H1 (cell line): ENCODE data around the gene BAG2. TPM values are rescaled to one million over a fixed set of nuclear protein-coding genes. Genes with fewer than 3 reads are reported as not detected.

Experiments used
- CTCF ChIA-PET: fragments of 300-600 bp; sonication (Branson Sonifier 250); formaldehyde crosslinking; loops from one replicate; lab custom pipeline; 2021; ENCODE audit not compliant: partially characterized antibody; lab: Charles Lee
- POLR2A ChIA-PET: fragments of 300-600 bp; sonication (Branson Sonifier 250); formaldehyde crosslinking; loops from one replicate; lab custom pipeline; 2021; ENCODE audit warnings: inconsistent platforms; ENCODE audit not compliant: partially characterized antibody; lab: Charles Lee
- DNase-seq, 2 experiments: peaks; one replicate each; pipeline versions ENCODE4 v3.0.0 to v3.0.0-alpha.2; 2010 to 2022; ENCODE audit warnings: low spot score in 2 of 2, low read depth in 1 of 2, mixed read lengths in 1 of 2
- FAIRE-seq: peaks from 2 replicates; lab custom pipeline; 2011; peaks lifted over from hg19 to GRCh38; lab: Jason Lieb, UNC
- H2AFZ ChIP-seq: 2 replicates; pipeline ENCODE4 v1.8.1; 2012; ENCODE audit warnings: low read length, inconsistent platforms
- H2AK5ac ChIP-seq: 2 replicates; pipeline ENCODE4 v1.6.1; 2013; ENCODE audit warnings: low read depth, low read length
- H2BK120ac ChIP-seq: replicated peaks from 2 replicates; pipeline ENCODE3; 2013; ENCODE audit warnings: low read depth, low read length, inconsistent platforms
- H2BK12ac ChIP-seq: 2 replicates; pipeline ENCODE4 v1.6.1; 2013; ENCODE audit warnings: low read depth, low read length
- H2BK15ac ChIP-seq: 2 replicates; pipeline ENCODE4 v1.6.1; 2013; ENCODE audit warnings: low read length
- H2BK20ac ChIP-seq: 2 replicates; pipeline ENCODE4 v1.6.1; 2013; ENCODE audit warnings: low read length
- H2BK5ac ChIP-seq: 2 replicates; pipeline ENCODE4 v1.6.1; 2013; ENCODE audit warnings: low read depth, low read length
- H3K14ac ChIP-seq: 2 replicates; pipeline ENCODE4 v1.6.1; 2013; ENCODE audit warnings: inconsistent platforms; ENCODE audit not compliant: insufficient read length
- H3K18ac ChIP-seq: 2 replicates; pipeline ENCODE4 v1.6.1; 2013; ENCODE audit warnings: low read length; ENCODE audit errors: extremely low read depth
- H3K23ac ChIP-seq: 2 replicates; pipeline ENCODE4 v1.6.1; 2013; ENCODE audit warnings: inconsistent platforms; ENCODE audit not compliant: insufficient read length
- H3K23me2 ChIP-seq: 2 replicates; pipeline ENCODE4 v1.6.1; 2013; ENCODE audit warnings: low read depth, low read length
- H3K27ac ChIP-seq: 2 replicates; pipeline ENCODE4 v1.6.1; 2011; ENCODE audit warnings: low read depth, low read length, inconsistent platforms
- H3K27me3 ChIP-seq, 4 experiments: replicated peaks in 1 of 4; 1 replicate in 1 of 4; 2 replicates in 3 of 4; pipeline versions ENCODE4 v1.6.1 to v1.8.1; 2011 to 2013; ENCODE audit warnings: low read length in 3 of 4, mild to moderate bottlenecking in 3 of 4, inconsistent platforms in 2 of 4, mixed read lengths in 2 of 4, moderate library complexity in 1 of 4; ENCODE audit not compliant: control insufficient read depth in 3 of 4, insufficient read depth in 3 of 4; ENCODE audit errors: extremely low read depth in 1 of 4
- H3K36me3 ChIP-seq, 4 experiments: 2 replicates each; pipeline versions ENCODE4 v1.6.1 to v1.8.1; 2011 to 2013; ENCODE audit warnings: mild to moderate bottlenecking in 4 of 4, low read length in 3 of 4, moderate library complexity in 2 of 4, control low read depth in 1 of 4, inconsistent platforms in 1 of 4; ENCODE audit not compliant: insufficient read depth in 4 of 4, control insufficient read depth in 2 of 4
- H3K4ac ChIP-seq: replicated peaks from 2 replicates; pipeline ENCODE3; 2013; ENCODE audit warnings: low read length, low read depth, mixed read lengths, inconsistent platforms; ENCODE audit not compliant: insufficient read length
- H3K4me1 ChIP-seq, 4 experiments: replicated peaks in 1 of 4; 1 replicate in 1 of 4; 2 replicates in 3 of 4; pipeline versions ENCODE4 v1.6.1 to v1.8.1; 2011 to 2013; ENCODE audit warnings: low read length in 3 of 4, inconsistent platforms in 2 of 4, mixed read lengths in 1 of 4; ENCODE audit not compliant: insufficient read depth in 4 of 4, control insufficient read depth in 3 of 4
- H3K4me2 ChIP-seq, 2 experiments: 2 replicates each; pipeline versions ENCODE4 v1.6.1 to v1.8.1; 2011 to 2013; ENCODE audit warnings: low read depth in 2 of 2, low read length in 2 of 2, control low read depth in 1 of 2, inconsistent platforms in 1 of 2, mild to moderate bottlenecking in 1 of 2; ENCODE audit not compliant: insufficient read depth in 1 of 2
- H3K4me3 ChIP-seq, 4 experiments: fragments of 200-600, 300-600 bp in 1 of 4; sonication (generic), shearing (Covaris generic), sonication (Bioruptor Twin) in 1 of 4; 2 replicates each; pipeline versions ENCODE4 v1.5.1 to v1.8.1; 2011 to 2016; ENCODE audit warnings: low read length in 4 of 4, low read depth in 3 of 4, control low read depth in 2 of 4, inconsistent platforms in 2 of 4, mild to moderate bottlenecking in 2 of 4, mixed read lengths in 1 of 4, moderate library complexity in 1 of 4; ENCODE audit not compliant: insufficient read depth in 2 of 4; ENCODE audit errors: extremely low read depth in 1 of 4
- H3K56ac ChIP-seq: replicated peaks from 2 replicates; pipeline ENCODE3; 2013; ENCODE audit warnings: low read depth, mild to moderate bottlenecking, mixed read lengths, low read length, inconsistent platforms; ENCODE audit not compliant: insufficient read length
- H3K79me1 ChIP-seq: 2 replicates; pipeline ENCODE4 v1.6.1; 2013; ENCODE audit warnings: low read depth, low read length, control low read depth
- H3K79me2 ChIP-seq, 2 experiments: 2 replicates each; pipeline versions ENCODE4 v1.6.1 to v1.8.1; 2012 to 2013; ENCODE audit warnings: low read length in 2 of 2, mild to moderate bottlenecking in 2 of 2, inconsistent platforms in 1 of 2; ENCODE audit not compliant: insufficient read depth in 2 of 2, control insufficient read depth in 1 of 2
- H3K9ac ChIP-seq, 4 experiments: replicated peaks in 1 of 4; 1 replicate in 1 of 4; 2 replicates in 3 of 4; pipeline versions ENCODE4 v1.6.1 to v1.8.1; 2011 to 2013; ENCODE audit warnings: low read depth in 3 of 4, low read length in 3 of 4, control low read depth in 2 of 4, mild to moderate bottlenecking in 2 of 4, moderate library complexity in 2 of 4, inconsistent platforms in 1 of 4; ENCODE audit errors: extremely low read depth in 1 of 4
- H3K9me3 ChIP-seq, 2 experiments: 2 replicates each; pipeline versions ENCODE4 v1.6.1 to v1.8.1; 2012 to 2013; ENCODE audit warnings: mild to moderate bottlenecking in 2 of 2, moderate library complexity in 2 of 2, control low read depth in 1 of 2, inconsistent platforms in 1 of 2, low read depth in 1 of 2, low read length in 1 of 2, mixed read lengths in 1 of 2; ENCODE audit not compliant: insufficient read depth in 2 of 2
- H4K20me1 ChIP-seq, 2 experiments: replicated peaks in 1 of 2; 2 replicates each; pipeline versions ENCODE3 to v1.8.1; 2011 to 2013; ENCODE audit warnings: inconsistent platforms in 2 of 2, low read length in 2 of 2, mild to moderate bottlenecking in 1 of 2; ENCODE audit not compliant: insufficient read depth in 2 of 2, control insufficient read depth in 1 of 2
- H4K5ac ChIP-seq: 2 replicates; pipeline ENCODE4 v1.6.1; 2013; ENCODE audit warnings: low read length, low read depth, mixed read lengths, inconsistent platforms; ENCODE audit not compliant: insufficient read length
- H4K8ac ChIP-seq: 2 replicates; pipeline ENCODE4 v1.8.0; 2013; ENCODE audit warnings: mild to moderate bottlenecking, moderate library complexity, low read length, inconsistent platforms; ENCODE audit not compliant: insufficient read depth; ENCODE audit errors: extremely low read depth
- H4K91ac ChIP-seq: replicated peaks from 2 replicates; pipeline ENCODE3; 2013; ENCODE audit warnings: low read length, mixed read lengths, inconsistent platforms; ENCODE audit not compliant: insufficient read length
- EP300 ChIP-seq, 2 experiments: IDR thresholded peaks; 1 replicate in 1 of 2; 2 replicates in 1 of 2; pipeline ENCODE4 v1.6.1; 2011 to 2012; ENCODE audit warnings: low read depth in 2 of 2, low read length in 2 of 2, mild to moderate bottlenecking in 2 of 2, borderline replicate concordance in 1 of 2, inconsistent platforms in 1 of 2, moderate library complexity in 1 of 2
- HDAC2 ChIP-seq, 2 experiments: fragments of 300-600 bp in 1 of 2; sonication (generic) in 1 of 2; IDR thresholded peaks; 2 replicates each; pipeline ENCODE4 v1.6.1; 2011 to 2012; ENCODE audit warnings: low read depth in 2 of 2, low read length in 2 of 2, mild to moderate bottlenecking in 2 of 2, moderate library complexity in 2 of 2, borderline replicate concordance in 1 of 2, inconsistent platforms in 1 of 2
- JUN ChIP-seq: IDR thresholded peaks from 2 replicates; pipeline ENCODE4 v1.6.1; 2011; ENCODE audit warnings: low read depth, mild to moderate bottlenecking, improper control_type of control experiment, low read length
- JUND ChIP-seq: IDR thresholded peaks from 2 replicates; pipeline ENCODE4 v1.6.1; 2011; ENCODE audit warnings: mild to moderate bottlenecking, improper control_type of control experiment, low read length
- POLR2A ChIP-seq, 2 experiments: IDR thresholded peaks; 1 replicate in 1 of 2; 2 replicates in 1 of 2; pipeline ENCODE4 v1.6.1; 2011; ENCODE audit warnings: low read depth in 2 of 2, low read length in 2 of 2, mild to moderate bottlenecking in 2 of 2; ENCODE audit errors: control extremely low read depth in 1 of 2
- RFX5 ChIP-seq: IDR thresholded peaks from 2 replicates; pipeline ENCODE4 v1.6.1; 2011; ENCODE audit warnings: low read depth, low read length, improper control_type of control experiment, borderline replicate concordance
- RXRA ChIP-seq: IDR thresholded peaks from 2 replicates; pipeline ENCODE4 v1.6.1; 2011; ENCODE audit warnings: low read depth, mild to moderate bottlenecking, low read length, moderate library complexity; ENCODE audit not compliant: insufficient read depth
- SAP30 ChIP-seq: fragments of 300-600 bp; sonication (generic); IDR thresholded peaks from 2 replicates; pipeline ENCODE4 v1.7.1; 2012; ENCODE audit warnings: low read length, moderate library complexity, mild to moderate bottlenecking, inconsistent platforms; ENCODE audit not compliant: insufficient read depth, insufficient replicate concordance
- SIX5 ChIP-seq: IDR thresholded peaks from 2 replicates; pipeline ENCODE4 v1.6.1; 2011; ENCODE audit warnings: mild to moderate bottlenecking, low read depth, low read length
- SP4 ChIP-seq: IDR thresholded peaks from 2 replicates; pipeline ENCODE4 v1.6.1; 2012; ENCODE audit warnings: low read length, inconsistent platforms
- SRF ChIP-seq: IDR thresholded peaks from 2 replicates; pipeline ENCODE4 v1.6.1; 2011; ENCODE audit warnings: mild to moderate bottlenecking, low read depth, low read length, moderate library complexity
- WGBS, 2 experiments: shearing (Covaris generic) in 1 of 2; methylation state at CpG; one replicate each; pipeline versions ENCODE4 v1.1.6 to v1.1.7; 2013 to 2015; ENCODE audit warnings: low lambda C conversion rate in 2 of 2, mixed read lengths in 2 of 2, inconsistent platforms in 1 of 2, low coverage in 1 of 2, missing lambda C conversion rate in 1 of 2; ENCODE audit not compliant: insufficient replicate concordance in 2 of 2, insufficient coverage in 1 of 2, insufficient read length in 1 of 2; ENCODE audit errors: extremely low coverage in 1 of 2, missing lambda C conversion rate in 1 of 2; 5-methylcytosine and 5-hydroxymethylcytosine counted together
- polyA plus RNA-seq, 7 experiments: library from polyadenylated mRNA; depleted of rRNA in 3 of 7; stranded (reverse) in 5 of 7; unstranded in 2 of 7; fragments of >200 nt in 5 of 7; fragments of 200-250 nt in 2 of 7; gene quantifications; 1 replicate in 5 of 7; 2 replicates in 1 of 7; 4 replicates in 1 of 7; pipeline versions ENCODE4 v1.2.1 to v1.2.3, GENCODE V29; 2011 to 2013; ENCODE audit warnings: missing spikeins in 2 of 7, mixed read lengths in 2 of 7
- total RNA-seq: library from RNA; stranded (reverse); fragmentation: NEBNext Ultra II Directional; extraction: Animal tissue kit (Norgen Biotek cat#: 25700); gene quantifications from 2 replicates; pipeline ENCODE4 v1.2.1, GENCODE V29; 2021
- TF ChIP-seq, protein P1 (sequence below): IDR thresholded peaks from 2 replicates; pipeline ENCODE4 v1.6.1; 2012; ENCODE audit warnings: low read length, inconsistent platforms

The BAG2 gene
- total and polyA plus RNA-seq, 2 of the 8 experiments (the other 6 are each of a cell fraction or from before 2014, with no cell fraction given), result 4.4 to 7.4 TPM

DNA sequence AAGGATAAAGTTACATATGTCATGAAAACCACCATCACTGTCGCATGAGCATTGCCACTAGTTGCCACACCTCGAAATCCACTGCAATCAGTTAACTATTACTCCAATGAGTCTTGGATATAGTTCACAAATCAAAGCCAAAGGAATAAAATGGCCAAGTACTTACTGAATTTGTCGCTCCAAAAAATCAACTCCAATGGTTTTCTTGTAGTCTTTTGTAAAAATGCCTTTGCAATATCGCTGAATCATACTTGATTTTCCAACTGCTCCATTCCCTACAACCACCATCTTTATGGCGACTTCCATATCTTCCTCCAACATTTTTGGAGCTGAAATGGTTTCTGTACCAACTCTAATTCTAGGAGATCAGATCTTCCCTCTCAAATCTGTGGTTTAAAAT, 37.9 kb downstream of the BAG2 start:
- Histone ChIP-seq H2AFZ (no peak overlapping the region), H3K27ac (no peak overlapping the region), H2BK120ac (no peak overlapping the region), H3K9me3 (no peaks in the 10 kb centered on the region), H3K9ac (no peak overlapping the region), H3K18ac (no peak overlapping the region), H2BK20ac (no peak overlapping the region), H4K20me1 (peaks cover 1 to 5% of the 10 kb centered on the region in 2 experiments), H4K5ac (no peak overlapping the region), H3K79me1 (peaks cover 5% of the 10 kb centered on the region; the same call in 1 of the 2 replicates), H4K8ac (no peak overlapping the region), H3K79me2 (peaks cover 3 to 50% of the 10 kb centered on the region in 2 experiments; a peak in 2 of 4 replicates), H2BK12ac (no peak overlapping the region), H3K4me1 (peaks cover 0 to 4% (median 0%) of the 10 kb centered on the region in 4 experiments; a peak in 2 of 7 replicates), H3K4me2 (no peak overlapping the region), H3K23ac (no peak overlapping the region), H3K14ac (no peak overlapping the region), H2BK5ac (no peak overlapping the region), H3K56ac (no peak overlapping the region), H2BK15ac (no peak overlapping the region), H2AK5ac (no peak overlapping the region), H4K91ac (no peak overlapping the region), H3K36me3 (no peaks in the 10 kb centered on the region; a peak in 1 of 8 replicates), H3K23me2 (no peaks in the 10 kb centered on the region), H3K4ac (no peak overlapping the region), H3K27me3 (no peaks in the 10 kb centered on the region), H3K4me3 (no peak overlapping the region)
- CTCF ChIA-PET, result no interaction called here
- 87% methylated on average over 5 of the region's 5 CpGs; no CpG with 5 or more reads in 1 of the 2 experiments for WGBS, 2 experiments
- POLR2A ChIA-PET, result no interaction called here
- DNase-seq (no peak), FAIRE-seq (no peak)
- TF ChIP-seq SIX5 (no peak), EP300 (IDR thresholded peaks at IDR 0.05; ENCODE audit: borderline replicate concordance in 1 of 2, low read depth in 2 of 2, low read length in 2 of 2) (no peak), POLR2A (IDR thresholded peaks at IDR 0.05; ENCODE audit: control extremely low read depth in 1 of 2, low read depth in 2 of 2, low read length in 2 of 2) (no peak), SAP30 (no peak), RFX5 (no peak), RXRA (no peak), JUND (no peak), HDAC2 (IDR thresholded peaks at IDR 0.05; ENCODE audit: borderline replicate concordance in 1 of 2, low read depth in 2 of 2, low read length in 2 of 2) (no peak), JUN (no peak), SP4 (no peak), SRF (no peak)
- TF ChIP-seq, protein P1, sequence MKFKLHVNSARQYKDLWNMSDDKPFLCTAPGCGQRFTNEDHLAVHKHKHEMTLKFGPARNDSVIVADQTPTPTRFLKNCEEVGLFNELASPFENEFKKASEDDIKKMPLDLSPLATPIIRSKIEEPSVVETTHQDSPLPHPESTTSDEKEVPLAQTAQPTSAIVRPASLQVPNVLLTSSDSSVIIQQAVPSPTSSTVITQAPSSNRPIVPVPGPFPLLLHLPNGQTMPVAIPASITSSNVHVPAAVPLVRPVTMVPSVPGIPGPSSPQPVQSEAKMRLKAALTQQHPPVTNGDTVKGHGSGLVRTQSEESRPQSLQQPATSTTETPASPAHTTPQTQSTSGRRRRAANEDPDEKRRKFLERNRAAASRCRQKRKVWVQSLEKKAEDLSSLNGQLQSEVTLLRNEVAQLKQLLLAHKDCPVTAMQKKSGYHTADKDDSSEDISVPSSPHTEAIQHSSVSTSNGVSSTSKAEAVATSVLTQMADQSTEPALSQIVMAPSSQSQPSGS, result no peak
